SK-N-MC (cell line): ENCODE results near the gene PARP14.

ENCODE experiments used
- DNase-seq: peaks from one replicate; pipeline ENCODE4 v3.0.0-alpha.2; 2011; ENCODE audit warnings: low read depth, low spot score
- H3K27ac ChIP-seq: fragments of 200-600 bp; sonication (generic); 2 replicates; pipeline ENCODE4 v1.5.1; 2016; ENCODE audit warnings: mixed run types
- H3K36me3 ChIP-seq: fragments of 200-600 bp; sonication (generic); 2 replicates; pipeline ENCODE4 v1.6.1; 2017; ENCODE audit warnings: antibody characterized with exemption, low read length, mixed read lengths; ENCODE audit not compliant: insufficient read depth
- H3K4me3 ChIP-seq: fragments of 200-600 bp; sonication (generic); 2 replicates; pipeline ENCODE4 v1.5.1; 2016
- H3K9ac ChIP-seq: fragments of 200-600 bp; sonication (generic); 2 replicates; pipeline ENCODE4 v1.8.0; 2017; ENCODE audit warnings: mixed run types, mixed read lengths; ENCODE audit not compliant: insufficient read length
- H3K9me3 ChIP-seq: fragments of 200-600 bp; sonication (generic); 2 replicates; pipeline ENCODE4 v1.6.1; 2017; ENCODE audit warnings: low read depth, mild to moderate bottlenecking, antibody characterized with exemption, low read length, moderate library complexity, mixed read lengths
- EZH2 ChIP-seq: fragments of 200-600 bp; sonication (generic); IDR thresholded peaks from one replicate; pipeline ENCODE4 v1.6.1; 2017; ENCODE audit warnings: antibody characterized with exemption
- FOXP2 ChIP-seq: optimal IDR thresholded peaks from 2 replicates; pipeline ENCODE3; 2011; ENCODE audit warnings: mild to moderate bottlenecking, moderate library complexity; ENCODE audit not compliant: insufficient read depth; ENCODE audit errors: extremely low read length, control extremely low read depth
- POLR2AphosphoS5 ChIP-seq: IDR thresholded peaks from 2 replicates; pipeline ENCODE4 v1.6.1; 2012; ENCODE audit warnings: mild to moderate bottlenecking, low read depth, low read length, borderline replicate concordance

The PARP14 gene

GRCh38 chr3:122776675-122777468 lies 96.2 kb downstream of the PARP14 start:
- H3K9me3 ChIP-seq, result no peaks in the 10 kb centered on the region
- no peak for DNase-seq
- H3K4me3 ChIP-seq, result no peak overlapping the region
- no peak overlapping the region for H3K9ac ChIP-seq
- TF ChIP-seq POLR2AphosphoS5, result no peak
- TF ChIP-seq EZH2, result no peak
- no peak for TF ChIP-seq FOXP2
- no peaks in the 10 kb centered on the region for H3K36me3 ChIP-seq
- no peak overlapping the region for H3K27ac ChIP-seq

- Histone ChIP-seq H3K4me3 (no peak overlapping the region), H3K27ac (no peak overlapping the region), H3K36me3 (no peaks in the 10 kb centered on the region), H3K9ac (no peak overlapping the region), H3K9me3 (no peaks in the 10 kb centered on the region)
- no peak for DNase-seq
- no peak for TF ChIP-seq POLR2AphosphoS5
- TF ChIP-seq FOXP2, result no peak
- TF ChIP-seq EZH2, result no peak
Measured at GRCh38 chr3:122777563-122777962, 96.9 kb downstream of the PARP14 start.
